CD14-positive monocyte (primary cell): ENCODE measurements around the gene FAM200A. TPM values are rescaled to one million over a fixed set of nuclear protein-coding genes. Genes with fewer than 3 reads are reported as not detected.

Experiments
- DNase-seq, 3 donors: peaks; one replicate each; pipeline ENCODE4 v3.0.0-alpha.2; 2011 to 2022
- H2AFZ ChIP-seq: 2 replicates; pipeline ENCODE4 v1.6.0; 2012; ENCODE audit warnings: mild to moderate bottlenecking, low read depth, low read length, inconsistent platforms; ENCODE audit not compliant: insufficient read depth, poor library complexity, severe bottlenecking
- H3K27ac ChIP-seq, 2 donors: 1 replicate in 1 of 2; 2 replicates in 1 of 2; pipeline ENCODE4 v1.5.1; 2012 to 2013; ENCODE audit warnings: low read length in 2 of 2, control low read depth in 1 of 2, inconsistent platforms in 1 of 2, low read depth in 1 of 2, mild to moderate bottlenecking in 1 of 2
- H3K27me3 ChIP-seq, 2 donors: one replicate each; pipeline versions ENCODE4 v1.6.0 to v1.6.1; 2011 to 2013; ENCODE audit warnings: low read length in 2 of 2; ENCODE audit not compliant: control insufficient read depth in 2 of 2, insufficient read depth in 2 of 2
- H3K36me3 ChIP-seq, 2 donors: replicated peaks in 1 of 2; 1 replicate in 1 of 2; 2 replicates in 1 of 2; pipeline versions ENCODE4 v1.5.1 to v1.6.1; 2012 to 2013; ENCODE audit warnings: low read length in 2 of 2, control low read depth in 1 of 2, inconsistent platforms in 1 of 2, mild to moderate bottlenecking in 1 of 2; ENCODE audit not compliant: insufficient read depth in 2 of 2, control insufficient read depth in 1 of 2
- H3K4me1 ChIP-seq, 2 donors: 1 replicate in 1 of 2; 2 replicates in 1 of 2; pipeline versions ENCODE4 v1.5.1 to v1.6.1; 2012 to 2013; ENCODE audit warnings: low read length in 2 of 2, control low read depth in 1 of 2, inconsistent platforms in 1 of 2, mild to moderate bottlenecking in 1 of 2, moderate library complexity in 1 of 2; ENCODE audit not compliant: insufficient read depth in 2 of 2, control insufficient read depth in 1 of 2
- H3K4me2 ChIP-seq: replicated peaks from 2 replicates; pipeline ENCODE3; 2012; ENCODE audit warnings: low read length, moderate library complexity, mild to moderate bottlenecking; ENCODE audit not compliant: poor library complexity, severe bottlenecking; ENCODE audit errors: extremely low read depth
- H3K4me3 ChIP-seq, 3 experiments: fragments of 200-600 bp in 1 of 3; sonication (generic) in 1 of 3; replicated peaks in 1 of 3; 1 replicate in 2 of 3; 2 replicates in 1 of 3; pipeline ENCODE4 v1.5.1; 2011 to 2013; ENCODE audit warnings: low read length in 3 of 3, mild to moderate bottlenecking in 3 of 3, control low read depth in 2 of 3, low read depth in 2 of 3, inconsistent platforms in 1 of 3, moderate library complexity in 1 of 3
- H3K79me2 ChIP-seq: 2 replicates; pipeline ENCODE4 v1.6.0; 2012; ENCODE audit warnings: mild to moderate bottlenecking, control low read depth, inconsistent platforms, low read length, moderate library complexity; ENCODE audit not compliant: insufficient read depth
- H3K9ac ChIP-seq: 2 replicates; pipeline ENCODE4 v1.6.0; 2017; ENCODE audit warnings: low read length, mild to moderate bottlenecking; ENCODE audit not compliant: insufficient read depth, poor library complexity, severe bottlenecking
- H3K9me3 ChIP-seq, 2 donors: replicated peaks in 1 of 2; 1 replicate in 1 of 2; 2 replicates in 1 of 2; pipeline versions ENCODE4 v1.5.1 to v1.6.1; 2012 to 2013; ENCODE audit warnings: low read length in 2 of 2, control low read depth in 1 of 2; ENCODE audit not compliant: control insufficient read depth in 1 of 2, insufficient read depth in 1 of 2
- H4K20me1 ChIP-seq: 2 replicates; pipeline ENCODE4 v1.6.0; 2012; ENCODE audit warnings: mild to moderate bottlenecking, low read length, control low read depth, moderate library complexity; ENCODE audit not compliant: insufficient read depth
- H3K27ac Mint-ChIP-seq, 7 donors: one replicate each; pipeline ENCODE4 v1.8.0; 2020; ENCODE audit warnings: mild to moderate bottlenecking in 7 of 7, mixed read lengths in 7 of 7, moderate library complexity in 6 of 7, inconsistent platforms in 2 of 7
- H3K27me3 Mint-ChIP-seq, 3 donors: one replicate each; pipeline ENCODE4 v1.8.0; 2021 to 2022; ENCODE audit warnings: low read depth in 3 of 3, mild to moderate bottlenecking in 3 of 3, mixed read lengths in 3 of 3, moderate library complexity in 3 of 3, inconsistent platforms in 1 of 3
- H3K36me3 Mint-ChIP-seq, 2 donors: one replicate each; pipeline ENCODE4 v1.8.0; 2020; ENCODE audit warnings: mixed read lengths in 2 of 2, inconsistent platforms in 1 of 2, mild to moderate bottlenecking in 1 of 2
- H3K4me1 Mint-ChIP-seq: one replicate; pipeline ENCODE4 v1.8.0; 2020; ENCODE audit warnings: mild to moderate bottlenecking, mixed read lengths
- H3K4me3 Mint-ChIP-seq, 2 donors: one replicate each; pipeline ENCODE4 v1.8.0; 2020; ENCODE audit warnings: mild to moderate bottlenecking in 2 of 2, mixed read lengths in 2 of 2, moderate library complexity in 1 of 2
- H3K9me3 Mint-ChIP-seq, 7 donors: one replicate each; pipeline ENCODE4 v1.8.0; 2020 to 2022; ENCODE audit warnings: mixed read lengths in 7 of 7, mild to moderate bottlenecking in 6 of 7, moderate library complexity in 6 of 7, inconsistent platforms in 2 of 7
- WGBS: methylation state at CpG from one replicate; pipeline ENCODE4 v1.1.5; 2013; ENCODE audit warnings: missing lambda C conversion rate; ENCODE audit not compliant: insufficient coverage; 5-methylcytosine and 5-hydroxymethylcytosine counted together
- intact Hi-C, 2 donors: fragments of 100-400 bp; cut with micrococcal nuclease; formaldehyde crosslinking; loops; one replicate each; pipeline versions ENCODE4 v1.15.0 to v1.15.1; 2023
- polyA plus RNA-seq, 3 donors: library from polyadenylated mRNA; depleted of rRNA in 1 of 3; unstranded in 2 of 3; stranded (reverse) in 1 of 3; fragments of 300-500 nt in 2 of 3; fragments of >200 nt in 1 of 3; fragmentation: Illumina TruSeq in 2 of 3; gene quantifications; 1 replicate in 2 of 3; 2 replicates in 1 of 3; pipeline ENCODE4 v1.2.3, GENCODE V29; 2012 to 2021
- TF ChIP-seq, protein P1 (sequence below): fragments of 200-600 bp; IDR thresholded peaks from one replicate; pipeline ENCODE4 v1.8.0; 2022; ENCODE audit warnings: antibody characterized with exemption, mild to moderate bottlenecking

The FAM200A gene
- polyA plus RNA-seq, 3 donors, result 0.85 to 1.3 (median 1.2) TPM

DNA sequence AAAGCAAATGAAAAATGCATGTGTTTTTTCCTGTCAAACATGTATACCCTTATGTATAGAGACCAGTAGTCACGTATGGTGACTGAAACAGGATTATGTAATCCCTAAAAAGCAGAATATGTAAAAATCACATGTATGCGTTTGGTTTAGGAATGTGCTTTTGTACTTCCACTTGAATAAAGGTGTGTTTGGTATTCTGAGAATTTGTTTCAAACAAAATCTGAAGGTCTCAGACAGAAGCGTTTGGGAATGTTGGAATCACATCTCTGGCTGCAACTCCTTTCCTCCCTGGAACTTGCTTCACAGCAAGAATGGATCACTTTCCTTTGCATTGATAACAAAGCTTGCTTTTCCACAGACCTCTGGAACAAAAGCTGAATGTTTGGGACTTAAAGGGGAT lies 24.3 kb upstream of the FAM200A start:
- Histone ChIP-seq H3K79me2 (no peaks in the 10 kb centered on the region), H3K4me1 (peaks cover 13% of the 10 kb centered on the region in 2 donors), H3K27ac (no peak overlapping the region), H2AFZ (no peak overlapping the region), H4K20me1 (no peaks in the 10 kb centered on the region), H3K27me3 (peaks cover 16 to 20% of the 10 kb centered on the region in 2 donors), H3K9me3 (no peaks in the 10 kb centered on the region), H3K4me3 (no peak overlapping the region), H3K36me3 (peaks cover 19 to 28% of the 10 kb centered on the region in 2 donors), H3K9ac (no peak overlapping the region), H3K4me2 (no peak overlapping the region)
- Mint-ChIP-seq H3K36me3 (peaks cover 27 to 28% of the 10 kb centered on the region in 2 donors), H3K4me3 (no peak overlapping the region), H3K9me3 (peaks cover 0 to 4% (median 0%) of the 10 kb centered on the region in 7 donors), H3K27me3 (peaks cover 17 to 23% (median 20%) of the 10 kb centered on the region in 3 donors), H3K4me1 (peaks cover 18% of the 10 kb centered on the region), H3K27ac (no peak overlapping the region)
- DNase-seq, result no peak
- WGBS, result no CpG with 5 or more reads among the region's 3 CpGs
- TF ChIP-seq, protein P1, sequence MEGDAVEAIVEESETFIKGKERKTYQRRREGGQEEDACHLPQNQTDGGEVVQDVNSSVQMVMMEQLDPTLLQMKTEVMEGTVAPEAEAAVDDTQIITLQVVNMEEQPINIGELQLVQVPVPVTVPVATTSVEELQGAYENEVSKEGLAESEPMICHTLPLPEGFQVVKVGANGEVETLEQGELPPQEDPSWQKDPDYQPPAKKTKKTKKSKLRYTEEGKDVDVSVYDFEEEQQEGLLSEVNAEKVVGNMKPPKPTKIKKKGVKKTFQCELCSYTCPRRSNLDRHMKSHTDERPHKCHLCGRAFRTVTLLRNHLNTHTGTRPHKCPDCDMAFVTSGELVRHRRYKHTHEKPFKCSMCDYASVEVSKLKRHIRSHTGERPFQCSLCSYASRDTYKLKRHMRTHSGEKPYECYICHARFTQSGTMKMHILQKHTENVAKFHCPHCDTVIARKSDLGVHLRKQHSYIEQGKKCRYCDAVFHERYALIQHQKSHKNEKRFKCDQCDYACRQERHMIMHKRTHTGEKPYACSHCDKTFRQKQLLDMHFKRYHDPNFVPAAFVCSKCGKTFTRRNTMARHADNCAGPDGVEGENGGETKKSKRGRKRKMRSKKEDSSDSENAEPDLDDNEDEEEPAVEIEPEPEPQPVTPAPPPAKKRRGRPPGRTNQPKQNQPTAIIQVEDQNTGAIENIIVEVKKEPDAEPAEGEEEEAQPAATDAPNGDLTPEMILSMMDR, result no peak
- intact Hi-C loops, result no loop called here

DNA sequence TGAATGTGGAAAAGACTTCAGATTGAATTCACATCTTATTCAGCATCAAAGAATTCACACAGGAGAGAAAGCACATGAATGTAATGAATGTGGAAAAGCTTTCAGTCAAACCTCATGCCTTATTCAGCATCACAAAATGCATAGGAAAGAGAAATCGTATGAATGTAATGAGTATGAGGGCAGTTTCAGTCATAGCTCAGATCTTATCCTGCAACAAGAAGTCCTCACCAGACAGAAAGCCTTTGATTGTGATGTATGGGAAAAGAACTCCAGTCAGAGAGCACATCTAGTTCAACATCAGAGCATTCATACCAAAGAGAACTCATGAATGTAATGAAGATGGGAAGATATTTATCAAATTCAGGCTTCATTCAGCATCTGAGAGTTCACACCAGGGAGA lies 21.3 kb upstream of the FAM200A start:
- H3K4me1 Mint-ChIP-seq, result no peaks in the 10 kb centered on the region

More for the DNA sequence above, 21.3 kb upstream of the FAM200A start:
- H3K9ac ChIP-seq, result no peak overlapping the region
- intact Hi-C loops, result no loop called here
- H3K27me3 Mint-ChIP-seq, result peaks cover 0 to 1% (median 0%) of the 10 kb centered on the region in 3 donors
- no peak overlapping the region for H3K4me3 ChIP-seq
- H3K27me3 ChIP-seq, result no peaks in the 10 kb centered on the region
- no peaks in the 10 kb centered on the region for H3K9me3 ChIP-seq
- H2AFZ ChIP-seq, result no peak overlapping the region
- H3K4me2 ChIP-seq, result no peak overlapping the region
- DNase-seq, result no peak
- H3K27ac Mint-ChIP-seq, result no peak overlapping the region
- H4K20me1 ChIP-seq, result peaks cover 4% of the 10 kb centered on the region
- TF ChIP-seq, protein P1, result no peak
- no peaks in the 10 kb centered on the region for H3K79me2 ChIP-seq
- H3K4me3 Mint-ChIP-seq, result no peak overlapping the region
- no peaks in the 10 kb centered on the region for H3K9me3 Mint-ChIP-seq
- H3K4me1 ChIP-seq, result no peaks in the 10 kb centered on the region
- H3K36me3 Mint-ChIP-seq, result peaks cover 47 to 55% of the 10 kb centered on the region in 2 donors
- H3K27ac ChIP-seq, result no peak overlapping the region
- peaks cover 44 to 57% of the 10 kb centered on the region in 2 donors for H3K36me3 ChIP-seq
- no CpG with 5 or more reads among the region's 1 CpG for WGBS
